ENCODE measurements around the gene DENND11.

The DENND11 gene

GRCh38 chr7:141685285-141686023 is 16.5 kb downstream of the DENND11 start:
- no peak for DNase-seq (ENCODE audit: low spot score)

- DNase-seq (ENCODE audit: low spot score), result no peak
Observed at GRCh38 chr7:141679014-141679413, 23.0 kb downstream of the DENND11 start.

- no peak for DNase-seq (ENCODE audit: low spot score)
Observed at GRCh38 chr7:141676618-141677017, 25.3 kb downstream of the DENND11 start.

- DNase-seq (ENCODE audit: low spot score), result no peak
Observed at GRCh38 chr7:141675436-141676215, 26.3 kb downstream of the DENND11 start.

GRCh38 chr7:141674702-141675101 is 27.3 kb downstream of the DENND11 start:
- no peak for DNase-seq (ENCODE audit: low spot score)

GRCh38 chr7:141674171-141674671 is 27.7 kb downstream of the DENND11 start:
- DNase-seq (ENCODE audit: low spot score), result peak; percentile 4

- DNase-seq (ENCODE audit: low spot score), result no peak
Observed at GRCh38 chr7:141673346-141673745, 28.6 kb downstream of the DENND11 start.

- no peak for DNase-seq (ENCODE audit: low spot score)
Observed at GRCh38 chr7:141671705-141672496, 30.1 kb downstream of the DENND11 start.

- DNase-seq (ENCODE audit: low spot score), result no peak
Observed at GRCh38 chr7:141668853-141669252, 33.1 kb downstream of the DENND11 start.

GRCh38 chr7:141666071-141666470 is 35.9 kb downstream of the DENND11 start:
- DNase-seq (ENCODE audit: low spot score), result no peak

- DNase-seq (ENCODE audit: low spot score), result no peak
Observed at GRCh38 chr7:141665208-141666035, 36.5 kb downstream of the DENND11 start.

GRCh38 chr7:141664450-141664849 is 37.5 kb downstream of the DENND11 start:
- no peak for DNase-seq (ENCODE audit: low spot score)

GRCh38 chr7:141663081-141663849 is 38.7 kb downstream of the DENND11 start:
- no peak for DNase-seq (ENCODE audit: low spot score)

- DNase-seq (ENCODE audit: low spot score), result no peak
Observed at GRCh38 chr7:141660259-141660658, 41.7 kb downstream of the DENND11 start.

GRCh38 chr7:141659501-141659900 is 42.5 kb downstream of the DENND11 start:
- no peak for DNase-seq (ENCODE audit: low spot score)

- peak; percentile 57 for DNase-seq (ENCODE audit: low spot score)
Observed at GRCh38 chr7:141654551-141654950, 47.4 kb downstream of the DENND11 start.

- no peak for DNase-seq (ENCODE audit: low spot score)
Observed at GRCh38 chr7:141652691-141653090, 49.3 kb downstream of the DENND11 start.
